ENCODE data around the gene DHRS2.
"Not testable (repeated sequence)": the region's sequence is repeated elsewhere in the genome, so short reads cannot be mapped to it uniquely, and the experiment has no call there.

DNA sequence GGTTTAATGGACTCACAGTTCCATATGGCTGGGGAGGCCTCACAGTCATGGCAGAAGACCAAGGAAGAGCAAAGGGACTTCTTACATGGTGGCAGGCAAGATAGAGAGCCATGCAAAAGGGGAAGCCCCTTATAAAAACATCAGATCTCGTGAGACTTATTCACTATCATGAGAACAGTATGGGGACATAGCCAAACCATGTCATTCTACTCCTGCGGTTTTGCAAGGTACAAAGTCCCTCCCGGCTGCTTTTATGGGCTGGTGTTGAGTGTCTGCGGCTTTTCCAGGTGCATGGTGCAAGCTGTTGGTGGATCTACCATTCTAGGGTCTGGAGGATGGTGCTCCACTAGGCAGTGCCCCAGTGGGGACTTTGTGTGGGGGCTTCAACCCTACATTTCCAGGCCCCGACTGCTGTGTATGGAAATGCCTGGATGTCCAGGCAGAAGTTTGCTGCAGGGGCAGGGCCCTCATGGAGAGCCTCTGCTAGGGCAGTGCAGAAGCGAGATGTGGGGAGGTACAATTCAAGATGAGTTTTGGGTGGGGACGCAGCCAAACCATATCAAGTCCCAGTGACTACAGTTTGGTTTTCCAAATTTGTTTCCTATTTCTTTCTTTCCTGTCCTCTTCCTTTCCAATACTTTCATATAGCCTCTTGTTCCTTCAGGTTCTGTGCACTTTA is 26.6 kb upstream of the DHRS2 start:
- not testable (repeated sequence) for TF ChIP-seq EZH2 (IDR thresholded peaks at IDR 0.05); POLR2AphosphoS5 (IDR thresholded peaks at IDR 0.05; ENCODE audit: borderline replicate concordance, low read depth, low read length)

Measured in SK-N-MC (cell line).